Measurements from ENCODE around the gene SUGCT. TPM values are rescaled to one million over a fixed set of nuclear protein-coding genes. Genes with fewer than 3 reads are reported as not detected.

Gene SUGCT
- total and polyA plus RNA-seq, 2 of the 8 experiments (the other 6 are each of a cell fraction or from before 2014, with no cell fraction given): 2.8 to 5.4 TPM

- Histone ChIP-seq H3K79me2 (ENCODE audit: control insufficient read depth in 1 of 2, insufficient read depth in 2 of 2, low read length in 2 of 2) (no peaks in the 10 kb centered on the region), H2BK15ac (ENCODE audit: low read length) (no peak overlapping the region), H3K4me1 (replicated peaks in 1 of 4; ENCODE audit: control insufficient read depth in 3 of 4, insufficient read depth in 4 of 4, low read length in 3 of 4) (no peaks in the 10 kb centered on the region), H3K27ac (ENCODE audit: low read depth, low read length) (no peak overlapping the region), H3K18ac (ENCODE audit: extremely low read depth, low read length) (no peak overlapping the region), H3K4me3 (ENCODE audit: extremely low read depth in 1 of 4, insufficient read depth in 2 of 4, low read depth in 3 of 4, low read length in 4 of 4) (no peak overlapping the region), H4K5ac (ENCODE audit: insufficient read length, low read depth, low read length) (no peak overlapping the region), H3K27me3 (replicated peaks in 1 of 4; ENCODE audit: control insufficient read depth in 3 of 4, extremely low read depth in 1 of 4, insufficient read depth in 3 of 4, low read length in 3 of 4) (no peaks in the 10 kb centered on the region), H3K9ac (replicated peaks in 1 of 4; ENCODE audit: extremely low read depth in 1 of 4, low read depth in 3 of 4, low read length in 3 of 4) (no peak overlapping the region), H3K14ac (ENCODE audit: insufficient read length) (no peak overlapping the region), H2BK12ac (ENCODE audit: low read depth, low read length) (no peak overlapping the region), H4K8ac (ENCODE audit: extremely low read depth, insufficient read depth, low read length) (no peak overlapping the region), H3K36me3 (ENCODE audit: control insufficient read depth in 2 of 4, insufficient read depth in 4 of 4, low read length in 3 of 4) (no peaks in the 10 kb centered on the region), H3K4me2 (ENCODE audit: insufficient read depth in 1 of 2, low read depth in 2 of 2, low read length in 2 of 2) (no peak overlapping the region), H2BK120ac (replicated peaks; ENCODE audit: low read depth, low read length) (no peak overlapping the region), H3K4ac (replicated peaks; ENCODE audit: insufficient read length, low read depth, low read length) (no peak overlapping the region), H3K23me2 (ENCODE audit: low read depth, low read length) (no peaks in the 10 kb centered on the region), H2AFZ (ENCODE audit: low read length) (no peak overlapping the region), H3K56ac (replicated peaks; ENCODE audit: insufficient read length, low read depth, low read length) (no peak overlapping the region), H2BK5ac (ENCODE audit: low read depth, low read length) (no peak overlapping the region), H4K91ac (replicated peaks; ENCODE audit: insufficient read length, low read length) (no peak overlapping the region), H4K20me1 (replicated peaks in 1 of 2; ENCODE audit: control insufficient read depth in 1 of 2, insufficient read depth in 2 of 2, low read length in 2 of 2) (no peaks in the 10 kb centered on the region), H3K9me3 (ENCODE audit: insufficient read depth in 2 of 2, low read depth in 1 of 2, low read length in 1 of 2) (peaks cover 0 to 3% of the 10 kb centered on the region in 2 experiments; a peak in 1 of 4 replicates), H2AK5ac (ENCODE audit: low read depth, low read length) (no peak overlapping the region), H3K79me1 (ENCODE audit: low read depth, low read length) (no peaks in the 10 kb centered on the region), H2BK20ac (ENCODE audit: low read length) (no peak overlapping the region), H3K23ac (ENCODE audit: insufficient read length) (no peak overlapping the region)
- WGBS, 2 experiments (ENCODE audit: extremely low coverage in 1 of 2, insufficient coverage in 1 of 2, insufficient read length in 1 of 2, insufficient replicate concordance in 2 of 2, low coverage in 1 of 2, low lambda C conversion rate in 2 of 2, missing lambda C conversion rate in 1 of 2): 79% methylated on average over 1 of the region's 1 CpG; no CpG with 5 or more reads in 1 of the 2 experiments
- no peak for FAIRE-seq
- ChIA-PET POLR2A (ENCODE audit: partially characterized antibody) (no interaction called here), CTCF (ENCODE audit: partially characterized antibody) (no interaction called here)
- no peak for DNase-seq (ENCODE audit: low read depth in 1 of 2, low spot score in 2 of 2)
- TF ChIP-seq TAF1 (IDR thresholded peaks at IDR 0.05; ENCODE audit: low read depth, low read length) (no peak), KDM1A (IDR thresholded peaks at IDR 0.05; ENCODE audit: borderline replicate concordance, low read length) (no peak), SUZ12 (IDR thresholded peaks at IDR 0.05; ENCODE audit: low read length) (no peak), SIRT6 (IDR thresholded peaks at IDR 0.05; ENCODE audit: low read length) (no peak), ASH2L (IDR thresholded peaks at IDR 0.05; ENCODE audit: low read length) (no peak), E2F6 (IDR thresholded peaks at IDR 0.05) (no peak), GABPA (IDR thresholded peaks at IDR 0.05; ENCODE audit: borderline replicate concordance, insufficient read depth, low read length) (no peak), CTBP2 (IDR thresholded peaks at IDR 0.05; ENCODE audit: borderline replicate concordance, insufficient read depth, insufficient read length, low read length) (no peak), ZNF274 (IDR thresholded peaks at IDR 0.05; ENCODE audit: borderline replicate concordance, extremely low read depth, low read length) (no peak), EP300 (IDR thresholded peaks at IDR 0.05; ENCODE audit: borderline replicate concordance in 1 of 2, low read depth in 2 of 2, low read length in 2 of 2) (no peak), CBX8 (IDR thresholded peaks at IDR 0.05; ENCODE audit: borderline replicate concordance, low read depth, low read length) (no peak)
Observed at GRCh38 chr7:40888499-40888898, 753.7 kb downstream of the SUGCT start.
